Activated T-cell treated with anti-CD3 and anti-CD28 coated beads for 24 hours (primary cell): ENCODE measurements around the gene MACROH2A2.

Experiments
- DNase-seq: peaks from one replicate; pipeline ENCODE4 v3.0.0-alpha.2; 2020; ENCODE audit warnings: low read depth

MACROH2A2 gene

GRCh38 chr10:70130878-70131559 lies 78.4 kb downstream of the MACROH2A2 start:
- DNase-seq, result no peak

GRCh38 chr10:70131560-70131937 lies 78.9 kb downstream of the MACROH2A2 start:
- DNase-seq, result no peak

GRCh38 chr10:70132098-70133029 lies 79.7 kb downstream of the MACROH2A2 start, which contains the start of gene AIFM2:
Gene AIFM2 (minus strand): TSS chr10:70132825. CDS start chr10:70124084, 8,741 bp downstream.
- DNase-seq, result peak; percentile 8

GRCh38 chr10:70135046-70135445 lies 82.4 kb downstream of the MACROH2A2 start:
- no peak for DNase-seq

- DNase-seq, result no peak
Measured at GRCh38 chr10:70135684-70136083, 83.0 kb downstream of the MACROH2A2 start.

- no peak for DNase-seq
Measured at GRCh38 chr10:70137135-70137534, 84.5 kb downstream of the MACROH2A2 start.

GRCh38 chr10:70137927-70138883 lies 85.6 kb downstream of the MACROH2A2 start:
- DNase-seq, result no peak

GRCh38 chr10:70139151-70139996 lies 86.7 kb downstream of the MACROH2A2 start:
- DNase-seq, result no peak

GRCh38 chr10:70139997-70140250 lies 87.3 kb downstream of the MACROH2A2 start:
- no peak for DNase-seq

- DNase-seq, result no peak
Measured at GRCh38 chr10:70140297-70140696, 87.7 kb downstream of the MACROH2A2 start.

- DNase-seq, result no peak
Measured at GRCh38 chr10:70142555-70142954, 89.9 kb downstream of the MACROH2A2 start.

GRCh38 chr10:70144372-70145110 lies 91.9 kb downstream of the MACROH2A2 start:
- no peak for DNase-seq

- no peak for DNase-seq
Measured at GRCh38 chr10:70145166-70145665, 92.6 kb downstream of the MACROH2A2 start.

- DNase-seq, result peak; percentile 58
Measured at GRCh38 chr10:70145666-70146488, 93.2 kb downstream of the MACROH2A2 start.

- peak; percentile 89 for DNase-seq
Measured at GRCh38 chr10:70146489-70147258, 94.0 kb downstream of the MACROH2A2 start, which contains the start of gene TYSND1. Gene TYSND1 (minus strand): TSS chr10:70146700. CDS start chr10:70146586, 114 bp downstream.

- DNase-seq, result no peak
Measured at GRCh38 chr10:70147259-70147625, 94.6 kb downstream of the MACROH2A2 start.

GRCh38 chr10:70148516-70148915 lies 95.9 kb downstream of the MACROH2A2 start:
- no peak for DNase-seq

- no peak for DNase-seq
Measured at GRCh38 chr10:70155255-70155838, 102.7 kb downstream of the MACROH2A2 start.
